B cell (primary cell): ENCODE measurements around the gene CAMK1D. TPM values are rescaled to one million over a fixed set of nuclear protein-coding genes. Genes with fewer than 3 reads are reported as not detected.
A peak's percentile ranks its signal among the peaks of the same experiment; 100 is the strongest.

Experiments used
- ATAC-seq: fragments of 200-7000 bp; cut with Tn5 transposase; one replicate; pipeline ENCODE4 v1.10.0; 2021; ENCODE audit warnings: low read depth, mild to moderate bottlenecking, moderate number of reproducible peaks, moderate library complexity
- CTCF ChIA-PET: fragments of 350-600 bp; sonication (Branson Sonifier 250); formaldehyde crosslinking; loops from one replicate; lab custom pipeline; 2021; ENCODE audit warnings: antibody characterized with exemption, inconsistent platforms; lab: Charles Lee
- POLR2A ChIA-PET: fragments of 350-600 bp; sonication (Branson Sonifier 250); formaldehyde crosslinking; loops from one replicate; lab custom pipeline; 2021; ENCODE audit warnings: antibody characterized with exemption; lab: Charles Lee
- DNase-seq: peaks from one replicate; pipeline ENCODE4 v3.0.0; 2013
- H2AFZ ChIP-seq: 2 replicates; pipeline ENCODE4 v1.6.1; 2012; ENCODE audit warnings: mild to moderate bottlenecking, low read depth, low read length; ENCODE audit not compliant: insufficient read depth, poor library complexity, severe bottlenecking
- H3K27ac ChIP-seq, 2 donors: 1 replicate in 1 of 2; 2 replicates in 1 of 2; pipeline ENCODE4 v1.5.1; 2012 to 2013; ENCODE audit warnings: low read length in 2 of 2, mild to moderate bottlenecking in 2 of 2, moderate library complexity in 1 of 2
- H3K27me3 ChIP-seq, 4 experiments: fragments of 200-600 bp in 1 of 4; sonication (generic) in 1 of 4; replicated peaks in 1 of 4; 1 replicate in 2 of 4; 2 replicates in 2 of 4; pipeline versions ENCODE4 v1.6.1 to v1.7.0; 2013 to 2016; ENCODE audit warnings: low read length in 3 of 4, mild to moderate bottlenecking in 2 of 4, mixed read lengths in 1 of 4, moderate library complexity in 1 of 4; ENCODE audit not compliant: insufficient read depth in 4 of 4, control insufficient read depth in 3 of 4; ENCODE audit errors: control extremely low read depth in 1 of 4
- H3K36me3 ChIP-seq, 2 experiments: replicated peaks in 1 of 2; 1 replicate in 1 of 2; 2 replicates in 1 of 2; pipeline versions ENCODE4 v1.6.1 to v1.7.1; 2013; ENCODE audit warnings: low read length in 1 of 2; ENCODE audit not compliant: insufficient read depth in 2 of 2, control insufficient read depth in 1 of 2; ENCODE audit errors: control extremely low read depth in 1 of 2, extremely low read depth in 1 of 2
- H3K4me1 ChIP-seq, 2 donors: fragments of 200-600 bp in 1 of 2; sonication (generic) in 1 of 2; 1 replicate in 1 of 2; 2 replicates in 1 of 2; pipeline versions ENCODE4 v1.5.1 to v1.6.1; 2013 to 2017; ENCODE audit warnings: low read length in 2 of 2; ENCODE audit not compliant: control insufficient read depth in 2 of 2, insufficient read depth in 2 of 2
- H3K4me2 ChIP-seq: replicated peaks from 2 replicates; pipeline ENCODE3; 2012; ENCODE audit warnings: mild to moderate bottlenecking, low read depth, low read length; ENCODE audit not compliant: poor library complexity, severe bottlenecking
- H3K4me3 ChIP-seq, 5 experiments: fragments of 200-600 bp in 1 of 5; sonication (generic) in 1 of 5; 1 replicate in 3 of 5; 2 replicates in 2 of 5; pipeline versions ENCODE4 v1.5.1 to v1.7.0; 2011 to 2016; ENCODE audit warnings: low read length in 4 of 5, mild to moderate bottlenecking in 4 of 5, low read depth in 2 of 5, control low read depth in 1 of 5, moderate library complexity in 1 of 5; ENCODE audit not compliant: insufficient read depth in 1 of 5; ENCODE audit errors: control extremely low read depth in 1 of 5, extremely low read depth in 1 of 5
- H3K79me2 ChIP-seq: fragments of 200-600 bp; sonication (generic); one replicate; pipeline ENCODE4 v1.6.0; 2016; ENCODE audit warnings: low read length; ENCODE audit not compliant: control insufficient read depth, insufficient read depth
- H3K9ac ChIP-seq: fragments of 200-600 bp; sonication (generic); 2 replicates; pipeline ENCODE4 v1.6.1; 2017; ENCODE audit warnings: mild to moderate bottlenecking, low read length, moderate library complexity
- H3K9me3 ChIP-seq, 3 donors: one replicate each; pipeline versions ENCODE4 v1.6.1 to v1.7.1; 2013; ENCODE audit warnings: low read length in 2 of 3; ENCODE audit not compliant: control insufficient read depth in 2 of 3, insufficient read depth in 1 of 3; ENCODE audit errors: control extremely low read depth in 1 of 3
- H4K20me1 ChIP-seq: 2 replicates; pipeline ENCODE4 v1.6.0; 2012; ENCODE audit warnings: mild to moderate bottlenecking, low read length; ENCODE audit not compliant: insufficient read depth, control insufficient read depth, poor library complexity, severe bottlenecking
- H3K27ac Mint-ChIP-seq: one replicate; pipeline ENCODE4 v1.8.0; 2021; ENCODE audit warnings: mixed read lengths
- H3K27me3 Mint-ChIP-seq: one replicate; pipeline ENCODE4 v1.8.0; 2021; ENCODE audit warnings: mixed read lengths
- H3K4me1 Mint-ChIP-seq: one replicate; pipeline ENCODE4 v1.8.0; 2021; ENCODE audit warnings: mixed read lengths
- H3K4me3 Mint-ChIP-seq: one replicate; pipeline ENCODE4 v1.8.0; 2021; ENCODE audit warnings: mixed read lengths
- H3K9me3 Mint-ChIP-seq: one replicate; pipeline ENCODE4 v1.8.0; 2022; ENCODE audit warnings: mixed read lengths; ENCODE audit not compliant: insufficient read depth
- CTCF ChIP-seq: fragments of 200-600 bp; IDR thresholded peaks from one replicate; pipeline ENCODE4 v1.8.0; 2022; ENCODE audit warnings: antibody characterized with exemption, mild to moderate bottlenecking
- EZH2 ChIP-seq: IDR thresholded peaks from 2 replicates; pipeline ENCODE4 v1.6.1; 2012; ENCODE audit warnings: borderline replicate concordance, low read depth, mild to moderate bottlenecking, moderate library complexity, low read length; ENCODE audit not compliant: insufficient read depth, poor library complexity, severe bottlenecking
- WGBS: methylation state at CpG from one replicate; pipeline ENCODE4 v1.1.5; 2013; ENCODE audit warnings: missing lambda C conversion rate; ENCODE audit not compliant: insufficient coverage; 5-methylcytosine and 5-hydroxymethylcytosine counted together
- intact Hi-C: fragments of 100-400 bp; cut with micrococcal nuclease; formaldehyde crosslinking; loops from one replicate; pipeline ENCODE4 v1.10.0; 2022
- polyA plus RNA-seq: library from polyadenylated mRNA; depleted of rRNA; stranded (reverse); fragments of >200 nt; gene quantifications from 2 replicates; pipeline ENCODE4 v1.2.3, GENCODE V29; 2012
- total RNA-seq, 2 donors: library from RNA; stranded (reverse); fragments of 120-200 nt in 1 of 2; gene quantifications; 1 replicate in 1 of 2; 2 replicates in 1 of 2; pipeline versions ENCODE4 v1.2.3 to v1.2.4, GENCODE V29; 2013 to 2022

Gene CAMK1D
- total and polyA plus RNA-seq, 2 donors (not counting 1 experiment from before 2014, with no cell fraction given) = 34.1 to 69.7 TPM

- POLR2A ChIA-PET = no interaction called here
- H3K4me1 Mint-ChIP-seq = peaks cover 65% of the 10 kb centered on the region
- Histone ChIP-seq H3K79me2 (peaks cover 99% of the 10 kb centered on the region), H2AFZ (no peak overlapping the region), H3K4me1 (peaks cover 16 to 29% of the 10 kb centered on the region in 2 donors), H4K20me1 (peaks cover 92% of the 10 kb centered on the region), H3K36me3 (no peaks in the 10 kb centered on the region), H3K4me2 (no peak overlapping the region), H3K27ac (peak overlapping the region in 1 of 2 donors; percentile 53), H3K27me3 (no peaks in the 10 kb centered on the region), H3K4me3 (no peak overlapping the region), H3K9ac (no peak overlapping the region), H3K9me3 (peaks cover 0 to 9% (median 0%) of the 10 kb centered on the region in 3 donors)
- intact Hi-C loops = no loop called here
- ATAC-seq (no peak), DNase-seq (no peak)
- no peaks in the 10 kb centered on the region for H3K27me3 Mint-ChIP-seq
- H3K27ac Mint-ChIP-seq = peak overlapping the region; percentile 1
- WGBS = 57% methylated on average over 1 of the region's 4 CpGs
- TF ChIP-seq EZH2 (no peak), CTCF (no peak)
- peaks cover 3% of the 10 kb centered on the region for H3K9me3 Mint-ChIP-seq
- CTCF ChIA-PET = interaction anchor here (0.7 to 1.0 kb wide), 2 partner anchors 39 to 41 kb away, joined by 4 read pairs; no protein-coding TSS in a partner anchor
- peak overlapping the region; percentile 2 for H3K4me3 Mint-ChIP-seq
Observed at GRCh38 chr10:12540341-12540781, 191.0 kb downstream of the CAMK1D start.

GRCh38 chr10:12541446-12542067 is 192.2 kb downstream of the CAMK1D start:
- Histone ChIP-seq H3K9me3 (peaks cover 0 to 17% (median 0%) of the 10 kb centered on the region in 3 donors), H3K4me1 (peaks cover 16 to 29% of the 10 kb centered on the region in 2 donors), H3K27ac (no peak overlapping the region), H4K20me1 (peaks cover 94% of the 10 kb centered on the region), H3K9ac (no peak overlapping the region), H2AFZ (no peak overlapping the region), H3K27me3 (no peaks in the 10 kb centered on the region), H3K4me3 (no peak overlapping the region), H3K36me3 (no peaks in the 10 kb centered on the region), H3K4me2 (peak overlapping the region; percentile 4), H3K79me2 (peaks cover 97% of the 10 kb centered on the region)
- ChIA-PET CTCF (no interaction called here), POLR2A (no interaction called here)
- Mint-ChIP-seq H3K27ac (peak overlapping the region; percentile 86), H3K9me3 (peaks cover 9% of the 10 kb centered on the region), H3K4me3 (no peak overlapping the region), H3K4me1 (peaks cover 65% of the 10 kb centered on the region), H3K27me3 (no peaks in the 10 kb centered on the region)
- DNase-seq = no peak
- TF ChIP-seq EZH2 = no peak
- no peak for TF ChIP-seq CTCF
- ATAC-seq = no peak
- WGBS = 89% methylated on average over 9 of the region's 11 CpGs
- intact Hi-C loops = no loop called here
